AML-193 (cell line): ENCODE results near the gene CCNY.
"Not testable (repeated sequence)": the region's sequence is repeated elsewhere in the genome, so short reads cannot be mapped to it uniquely, and the experiment has no call there.

Source experiments
- DNase-seq, 2 experiments: peaks; one replicate each; lab custom pipeline; 2025; lab: John Stamatoyannopoulos, UW

Gene CCNY

GRCh38 chr10:35517431-35518181, 181.3 kb downstream of the CCNY start:
- DNase-seq: no peak

GRCh38 chr10:35518187-35518586, 181.9 kb downstream of the CCNY start:
- not testable (repeated sequence) for DNase-seq

GRCh38 chr10:35520996-35521395, 184.7 kb downstream of the CCNY start:
- DNase-seq: no peak

GRCh38 chr10:35523670-35524225, 187.4 kb downstream of the CCNY start:
- no peak for DNase-seq

GRCh38 chr10:35526746-35527145, 190.4 kb downstream of the CCNY start:
- DNase-seq: no peak

GRCh38 chr10:35532141-35532540, 195.8 kb downstream of the CCNY start:
- DNase-seq: no peak

GRCh38 chr10:35533565-35533964, 197.3 kb downstream of the CCNY start:
- no peak for DNase-seq

- DNase-seq: no peak
Observed at GRCh38 chr10:35535136-35535535, 198.8 kb downstream of the CCNY start.

- no peak for DNase-seq
Observed at GRCh38 chr10:35536789-35537188, 200.5 kb downstream of the CCNY start.

GRCh38 chr10:35537925-35538324, 201.6 kb downstream of the CCNY start:
- DNase-seq: not testable (repeated sequence)

GRCh38 chr10:35540296-35541164, 204.2 kb downstream of the CCNY start:
- no peak for DNase-seq

- no peak for DNase-seq
Observed at GRCh38 chr10:35541720-35542119, 205.4 kb downstream of the CCNY start.

GRCh38 chr10:35542303-35542702, 206.0 kb downstream of the CCNY start:
- DNase-seq: no peak

GRCh38 chr10:35545079-35545657, 208.9 kb downstream of the CCNY start:
- no peak for DNase-seq

- no peak for DNase-seq
Observed at GRCh38 chr10:35545878-35546590, 209.7 kb downstream of the CCNY start.

GRCh38 chr10:35546824-35547225, 210.5 kb downstream of the CCNY start:
- no peak for DNase-seq

GRCh38 chr10:35552650-35553342, 216.5 kb downstream of the CCNY start:
- no peak for DNase-seq

GRCh38 chr10:35554036-35554435, 217.7 kb downstream of the CCNY start:
- DNase-seq: no peak

- no peak for DNase-seq
Observed at GRCh38 chr10:35554461-35555056, 218.2 kb downstream of the CCNY start.

GRCh38 chr10:35555962-35556930, 219.9 kb downstream of the CCNY start:
- no peak for DNase-seq
